OCI-LY1 (cell line): ENCODE results near the gene ATL1.

Source experiments
- H2AFZ ChIP-seq: fragments of 200-600 bp; sonication (generic), shearing (Covaris generic); 2 replicates; pipeline ENCODE4 v1.6.0; 2014; ENCODE audit warnings: antibody characterized with exemption, mild to moderate bottlenecking, low read length
- H3F3A ChIP-seq: fragments of 200-600 bp; sonication (generic), shearing (Covaris generic); 2 replicates; pipeline ENCODE4 v1.6.0; 2014; ENCODE audit warnings: mild to moderate bottlenecking, antibody characterized with exemption, low read length, moderate library complexity; ENCODE audit not compliant: insufficient read depth
- H3K27ac ChIP-seq: fragments of 200-600 bp; sonication (generic); 2 replicates; pipeline ENCODE4 v1.5.1; 2014; ENCODE audit warnings: low read length, mixed run types, mild to moderate bottlenecking, low read depth; ENCODE audit not compliant: poor library complexity, severe bottlenecking
- H3K27me3 ChIP-seq: fragments of 200-600 bp; sonication (generic); 2 replicates; pipeline ENCODE4 v1.6.0; 2014; ENCODE audit warnings: antibody characterized with exemption, mild to moderate bottlenecking, low read length, moderate library complexity; ENCODE audit not compliant: insufficient read depth
- H3K36me3 ChIP-seq: fragments of 200-600 bp; sonication (generic); 2 replicates; pipeline ENCODE4 v1.6.1; 2014; ENCODE audit warnings: mild to moderate bottlenecking, antibody characterized with exemption, low read length, moderate library complexity, mixed read lengths; ENCODE audit not compliant: insufficient read depth
- H3K4me1 ChIP-seq: fragments of 200-600 bp; sonication (generic); 2 replicates; pipeline ENCODE4 v1.5.1; 2014; ENCODE audit warnings: mild to moderate bottlenecking, low read length, moderate library complexity; ENCODE audit not compliant: insufficient read depth, severe bottlenecking
- H3K4me2 ChIP-seq: fragments of 200-600 bp; sonication (generic), shearing (Covaris generic); 2 replicates; pipeline ENCODE4 v1.6.1; 2014; ENCODE audit warnings: low read length
- H3K4me3 ChIP-seq: fragments of 200-600 bp; sonication (generic); 2 replicates; pipeline ENCODE4 v1.5.1; 2014; ENCODE audit warnings: low read length, low read depth, mild to moderate bottlenecking, mixed read lengths; ENCODE audit not compliant: poor library complexity, severe bottlenecking
- H3K79me2 ChIP-seq: fragments of 200-600 bp; shearing (Covaris generic); 2 replicates; pipeline ENCODE4 v1.6.1; 2016; ENCODE audit warnings: mixed run types, low read length, mixed read lengths; ENCODE audit not compliant: insufficient read depth
- H3K9ac ChIP-seq: fragments of 200-600 bp; sonication (generic), shearing (Covaris generic); 2 replicates; pipeline ENCODE4 v1.6.1; 2014; ENCODE audit warnings: mild to moderate bottlenecking, low read length, mixed read lengths
- H3K9me2 ChIP-seq: fragments of 200-600 bp; sonication (generic), shearing (Covaris generic); 2 replicates; pipeline ENCODE4 v1.6.1; 2014; ENCODE audit warnings: low read depth, mild to moderate bottlenecking, low read length, mixed read lengths
- H3K9me3 ChIP-seq: fragments of 200-600 bp; shearing (Covaris generic); 2 replicates; pipeline ENCODE4 v1.6.1; 2014; ENCODE audit warnings: low read length, mixed read lengths
- H4K20me1 ChIP-seq: fragments of 200-600 bp; sonication (generic), shearing (Covaris generic); 2 replicates; pipeline ENCODE4 v1.6.0; 2016; ENCODE audit warnings: mild to moderate bottlenecking, low read length; ENCODE audit not compliant: insufficient read depth
- EZH2 ChIP-seq: fragments of 200-600 bp; sonication (generic), shearing (Covaris generic); IDR thresholded peaks from 2 replicates; pipeline ENCODE4 v1.8.0; 2017; ENCODE audit warnings: borderline replicate concordance, mixed run types, mild to moderate bottlenecking, antibody characterized with exemption, low read length, moderate library complexity, mixed read lengths
- TF ChIP-seq, protein P1 (sequence below): fragments of 200-600 bp; sonication (generic), shearing (Covaris generic); IDR thresholded peaks from 2 replicates; pipeline ENCODE4 v1.5.1; 2017; ENCODE audit warnings: mild to moderate bottlenecking, antibody characterized with exemption, low read length, moderate library complexity, mixed read lengths

ATL1 gene

DNA sequence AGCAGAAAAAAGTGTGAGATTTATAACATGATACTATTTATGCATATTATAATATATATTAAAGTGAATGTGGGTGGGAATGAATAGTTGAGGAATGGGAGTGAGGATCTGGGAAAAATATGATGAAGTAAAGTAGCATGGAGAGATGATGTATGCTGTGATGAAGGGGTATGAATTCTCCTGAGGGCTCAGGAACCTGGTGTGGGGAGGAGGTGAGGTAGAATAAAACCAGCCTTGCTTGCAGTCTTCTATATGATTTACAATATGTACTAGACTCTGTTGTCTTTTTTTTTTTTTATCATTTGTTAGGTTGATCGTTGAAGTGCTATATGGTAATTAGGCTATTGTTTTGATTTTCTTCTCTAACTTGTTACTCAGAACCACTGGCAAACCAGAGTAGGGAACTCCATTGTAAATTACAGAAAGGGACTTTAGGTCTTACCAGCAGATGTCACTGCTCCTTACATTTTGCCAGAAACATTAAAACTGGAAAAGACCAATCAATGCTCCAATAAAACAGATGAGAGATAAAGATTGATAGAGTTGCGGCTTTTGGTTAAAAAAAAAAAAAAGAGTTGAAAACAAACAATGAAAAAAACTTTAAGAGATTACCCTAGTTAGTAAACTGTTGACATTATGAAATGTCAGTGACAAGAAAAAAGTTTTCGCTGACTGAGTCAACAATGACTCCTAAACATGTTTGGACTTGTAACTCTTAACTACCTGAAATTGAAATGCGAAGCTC, 39.9 kb downstream of the ATL1 start:
- Histone ChIP-seq H2AFZ (no peak overlapping the region), H3K4me2 (no peak overlapping the region), H3K36me3 (no peaks in the 10 kb centered on the region), H3K27ac (no peak overlapping the region), H3K4me3 (no peak overlapping the region), H3K9ac (no peak overlapping the region), H3F3A (no peaks in the 10 kb centered on the region), H3K9me3 (no peaks in the 10 kb centered on the region), H3K4me1 (peaks cover 22% of the 10 kb centered on the region), H4K20me1 (no peaks in the 10 kb centered on the region), H3K79me2 (no peaks in the 10 kb centered on the region), H3K27me3 (no peaks in the 10 kb centered on the region), H3K9me2 (no peaks in the 10 kb centered on the region)
- TF ChIP-seq EZH2: no peak
- TF ChIP-seq, protein P1, sequence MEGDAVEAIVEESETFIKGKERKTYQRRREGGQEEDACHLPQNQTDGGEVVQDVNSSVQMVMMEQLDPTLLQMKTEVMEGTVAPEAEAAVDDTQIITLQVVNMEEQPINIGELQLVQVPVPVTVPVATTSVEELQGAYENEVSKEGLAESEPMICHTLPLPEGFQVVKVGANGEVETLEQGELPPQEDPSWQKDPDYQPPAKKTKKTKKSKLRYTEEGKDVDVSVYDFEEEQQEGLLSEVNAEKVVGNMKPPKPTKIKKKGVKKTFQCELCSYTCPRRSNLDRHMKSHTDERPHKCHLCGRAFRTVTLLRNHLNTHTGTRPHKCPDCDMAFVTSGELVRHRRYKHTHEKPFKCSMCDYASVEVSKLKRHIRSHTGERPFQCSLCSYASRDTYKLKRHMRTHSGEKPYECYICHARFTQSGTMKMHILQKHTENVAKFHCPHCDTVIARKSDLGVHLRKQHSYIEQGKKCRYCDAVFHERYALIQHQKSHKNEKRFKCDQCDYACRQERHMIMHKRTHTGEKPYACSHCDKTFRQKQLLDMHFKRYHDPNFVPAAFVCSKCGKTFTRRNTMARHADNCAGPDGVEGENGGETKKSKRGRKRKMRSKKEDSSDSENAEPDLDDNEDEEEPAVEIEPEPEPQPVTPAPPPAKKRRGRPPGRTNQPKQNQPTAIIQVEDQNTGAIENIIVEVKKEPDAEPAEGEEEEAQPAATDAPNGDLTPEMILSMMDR: peak; percentile 79

DNA sequence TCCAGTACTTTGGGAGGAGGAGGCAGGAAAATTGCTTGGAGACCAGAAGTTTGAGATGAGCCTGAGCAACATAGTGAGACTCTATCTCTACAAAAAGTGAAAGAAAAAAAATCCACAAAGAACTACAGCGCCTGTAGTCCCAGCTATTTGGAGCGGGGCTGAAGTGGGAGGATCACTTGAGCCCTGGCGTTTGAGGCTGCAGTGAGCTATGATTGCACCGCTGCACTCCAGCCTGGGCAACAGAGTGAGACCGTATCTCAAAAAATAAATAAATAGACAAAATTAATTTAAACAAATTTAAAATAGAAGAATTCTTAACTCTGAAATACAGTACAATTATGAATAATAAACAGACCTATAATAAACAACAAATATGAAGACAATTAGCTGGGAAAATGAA, 40.9 kb downstream of the ATL1 start:
- Histone ChIP-seq H3K27me3 (no peaks in the 10 kb centered on the region), H3K9me2 (no peaks in the 10 kb centered on the region), H3K9me3 (no peaks in the 10 kb centered on the region), H3K36me3 (no peaks in the 10 kb centered on the region), H3K4me2 (no peak overlapping the region), H3K4me3 (no peak overlapping the region), H3K9ac (no peak overlapping the region), H3K4me1 (peaks cover 22% of the 10 kb centered on the region), H4K20me1 (no peaks in the 10 kb centered on the region), H3K27ac (no peak overlapping the region), H3F3A (no peaks in the 10 kb centered on the region), H3K79me2 (no peaks in the 10 kb centered on the region), H2AFZ (no peak overlapping the region)
- TF ChIP-seq EZH2: no peak
- TF ChIP-seq, protein P1: no peak

DNA sequence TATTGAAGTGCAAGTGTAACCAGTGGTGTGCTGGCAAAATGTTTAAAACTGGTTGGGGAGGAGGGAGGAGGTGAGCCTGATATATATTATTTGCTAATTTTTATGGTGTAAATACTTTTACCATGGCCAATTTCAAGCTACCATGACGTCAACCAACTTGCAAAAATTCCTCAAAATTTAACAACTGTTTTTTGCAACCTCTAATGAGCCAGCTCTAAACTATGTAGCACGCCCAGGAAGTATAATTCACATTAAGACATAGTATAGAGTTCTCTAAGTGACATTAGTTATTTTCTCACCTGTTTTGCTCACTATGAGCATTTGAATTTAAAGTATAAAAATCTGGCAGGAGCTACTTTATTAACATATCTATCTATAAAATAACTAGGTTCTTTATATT, 41.4 kb downstream of the ATL1 start:
- H3K9me2 ChIP-seq: no peaks in the 10 kb centered on the region
- H3F3A ChIP-seq: no peaks in the 10 kb centered on the region
- no peaks in the 10 kb centered on the region for H3K9me3 ChIP-seq
- peak overlapping the region; percentile 36 for H3K27ac ChIP-seq
- no peaks in the 10 kb centered on the region for H3K79me2 ChIP-seq
- H2AFZ ChIP-seq: peak overlapping the region; percentile 74
- H3K4me2 ChIP-seq: no peak overlapping the region
- H3K4me1 ChIP-seq: peaks cover 22% of the 10 kb centered on the region
- no peak overlapping the region for H3K9ac ChIP-seq
- H3K36me3 ChIP-seq: no peaks in the 10 kb centered on the region
- H3K4me3 ChIP-seq: no peak overlapping the region
- TF ChIP-seq, protein P1: no peak
- no peak for TF ChIP-seq EZH2
- H3K27me3 ChIP-seq: no peaks in the 10 kb centered on the region
- no peaks in the 10 kb centered on the region for H4K20me1 ChIP-seq
